ENCODE measurements around the gene PLEKHH1. TPM values are rescaled to one million over a fixed set of nuclear protein-coding genes. Genes with fewer than 3 reads are reported as not detected.

The PLEKHH1 gene
- total RNA-seq, 2 donors from 2014 or later, result 59.9 to 61.1 TPM

DNA sequence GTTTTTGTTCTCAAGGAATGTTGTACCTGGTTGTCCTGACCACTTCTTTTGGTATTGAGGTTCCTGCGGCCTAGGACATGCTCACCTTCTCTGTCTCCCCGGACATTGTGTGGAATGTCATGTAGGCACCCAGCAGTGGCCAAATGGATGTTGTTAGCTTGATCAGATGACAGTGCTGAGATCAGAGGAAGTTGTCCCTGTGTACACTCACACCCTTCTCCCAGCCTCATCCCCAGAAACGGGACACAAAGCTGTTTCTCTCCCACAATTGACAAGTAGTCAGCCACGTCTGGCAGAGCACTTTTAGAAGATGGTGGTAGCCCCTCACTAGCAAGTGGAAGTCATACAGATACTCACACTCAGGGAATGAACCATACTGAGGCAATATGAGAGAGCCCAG, 3.0 kb downstream of the PLEKHH1 start:
- H3K27ac Mint-ChIP-seq, result no peak overlapping the region
- H3K27ac ChIP-seq (ENCODE audit: low read depth, low read length), result no peak overlapping the region
- H3K4me1 Mint-ChIP-seq, result peaks cover 18% of the 10 kb centered on the region
- H3K9me3 ChIP-seq (ENCODE audit: control insufficient read depth, low read length), result no peaks in the 10 kb centered on the region
- no peaks in the 10 kb centered on the region for H3K4me1 ChIP-seq (ENCODE audit: control insufficient read depth, insufficient read depth, low read length)
- WGBS, 2 experiments (ENCODE audit: insufficient coverage in 1 of 2, insufficient read length in 1 of 2), result 85% methylated on average over 3 to 4 of the region's 4 CpGs
- H3K9me3 Mint-ChIP-seq, result no peaks in the 10 kb centered on the region
- TF ChIP-seq, protein P1, sequence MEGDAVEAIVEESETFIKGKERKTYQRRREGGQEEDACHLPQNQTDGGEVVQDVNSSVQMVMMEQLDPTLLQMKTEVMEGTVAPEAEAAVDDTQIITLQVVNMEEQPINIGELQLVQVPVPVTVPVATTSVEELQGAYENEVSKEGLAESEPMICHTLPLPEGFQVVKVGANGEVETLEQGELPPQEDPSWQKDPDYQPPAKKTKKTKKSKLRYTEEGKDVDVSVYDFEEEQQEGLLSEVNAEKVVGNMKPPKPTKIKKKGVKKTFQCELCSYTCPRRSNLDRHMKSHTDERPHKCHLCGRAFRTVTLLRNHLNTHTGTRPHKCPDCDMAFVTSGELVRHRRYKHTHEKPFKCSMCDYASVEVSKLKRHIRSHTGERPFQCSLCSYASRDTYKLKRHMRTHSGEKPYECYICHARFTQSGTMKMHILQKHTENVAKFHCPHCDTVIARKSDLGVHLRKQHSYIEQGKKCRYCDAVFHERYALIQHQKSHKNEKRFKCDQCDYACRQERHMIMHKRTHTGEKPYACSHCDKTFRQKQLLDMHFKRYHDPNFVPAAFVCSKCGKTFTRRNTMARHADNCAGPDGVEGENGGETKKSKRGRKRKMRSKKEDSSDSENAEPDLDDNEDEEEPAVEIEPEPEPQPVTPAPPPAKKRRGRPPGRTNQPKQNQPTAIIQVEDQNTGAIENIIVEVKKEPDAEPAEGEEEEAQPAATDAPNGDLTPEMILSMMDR (conservative IDR thresholded peaks at IDR 0.05), result no peak
- no peak overlapping the region for H3K4me3 Mint-ChIP-seq
- H3K36me3 ChIP-seq (ENCODE audit: control insufficient read depth, insufficient read depth, low read length), result no peaks in the 10 kb centered on the region
- H3K27me3 Mint-ChIP-seq (ENCODE audit: insufficient read depth), result no peaks in the 10 kb centered on the region
- H3K9ac ChIP-seq (ENCODE audit: extremely low read depth, low read length, poor library complexity, severe bottlenecking), result no peak overlapping the region
- peak; percentile 23 for DNase-seq
- no peaks in the 10 kb centered on the region for H3K27me3 ChIP-seq (ENCODE audit: control insufficient read depth, insufficient read depth, low read length, poor library complexity, severe bottlenecking)
- no peak overlapping the region for H3K4me3 ChIP-seq (ENCODE audit: low read length)
- no peaks in the 10 kb centered on the region for H3K36me3 Mint-ChIP-seq (ENCODE audit: low read depth)

DNA sequence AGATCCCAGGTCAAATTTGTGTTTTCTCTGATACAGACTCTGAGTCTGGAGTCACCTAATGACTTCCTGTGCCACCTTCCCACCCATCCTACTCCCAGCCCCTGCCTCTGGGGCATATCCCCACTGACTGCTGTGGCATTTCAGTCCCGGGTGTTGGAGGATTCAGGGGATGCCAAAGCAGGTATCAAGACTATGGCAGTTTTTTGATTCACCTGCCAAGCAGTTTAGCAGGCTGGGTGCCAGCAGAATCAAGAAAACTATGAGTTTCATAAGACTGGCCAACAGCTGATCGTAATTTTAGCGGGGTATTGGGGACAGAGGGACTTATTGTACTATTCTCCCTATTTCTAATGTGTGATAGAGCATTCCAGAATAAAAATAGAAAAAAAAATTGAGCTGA, 4.6 kb downstream of the PLEKHH1 start:
- WGBS, 2 experiments (ENCODE audit: insufficient coverage in 1 of 2, insufficient read length in 1 of 2), result 90 to 97% methylated on average over 3 of the region's 3 CpGs
- H3K4me3 Mint-ChIP-seq, result no peak overlapping the region
- Histone ChIP-seq H3K36me3 (ENCODE audit: control insufficient read depth, insufficient read depth, low read length) (no peaks in the 10 kb centered on the region), H3K9me3 (ENCODE audit: control insufficient read depth, low read length) (no peaks in the 10 kb centered on the region), H3K27ac (ENCODE audit: low read depth, low read length) (no peak overlapping the region), H3K4me3 (ENCODE audit: low read length) (no peak overlapping the region), H3K27me3 (ENCODE audit: control insufficient read depth, insufficient read depth, low read length, poor library complexity, severe bottlenecking) (no peaks in the 10 kb centered on the region), H3K4me1 (ENCODE audit: control insufficient read depth, insufficient read depth, low read length) (no peaks in the 10 kb centered on the region), H3K9ac (ENCODE audit: extremely low read depth, low read length, poor library complexity, severe bottlenecking) (no peak overlapping the region)
- H3K9me3 Mint-ChIP-seq, result no peaks in the 10 kb centered on the region
- peaks cover 25% of the 10 kb centered on the region for H3K4me1 Mint-ChIP-seq
- no peak overlapping the region for H3K27ac Mint-ChIP-seq
- H3K36me3 Mint-ChIP-seq (ENCODE audit: low read depth), result peaks cover 4% of the 10 kb centered on the region
- TF ChIP-seq, protein P1 (conservative IDR thresholded peaks at IDR 0.05), result no peak
- DNase-seq, result no peak
- no peaks in the 10 kb centered on the region for H3K27me3 Mint-ChIP-seq (ENCODE audit: insufficient read depth)

DNA sequence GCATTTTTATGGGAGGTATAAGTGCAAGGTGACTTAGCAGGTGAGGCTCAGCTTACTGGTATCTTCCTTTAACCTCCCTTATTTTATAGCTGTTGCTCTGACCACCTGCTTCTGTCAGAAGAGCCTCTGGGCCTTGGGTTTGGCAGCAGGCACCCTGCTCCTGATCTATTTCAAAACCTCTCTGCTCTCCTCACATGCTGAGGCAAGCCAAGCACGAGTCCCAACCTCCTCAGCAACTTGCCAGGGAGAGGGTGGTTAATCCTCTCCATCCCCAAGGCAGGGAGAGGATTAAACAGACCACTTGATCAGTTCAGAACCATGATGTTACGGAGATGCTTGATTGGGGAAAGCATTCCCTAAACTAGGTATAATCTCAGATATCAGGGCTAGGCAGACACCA, 5.4 kb downstream of the PLEKHH1 start:
- no peak overlapping the region for H3K4me3 ChIP-seq (ENCODE audit: low read length)
- H3K36me3 ChIP-seq (ENCODE audit: control insufficient read depth, insufficient read depth, low read length), result peaks cover 4% of the 10 kb centered on the region
- TF ChIP-seq, protein P1 (conservative IDR thresholded peaks at IDR 0.05), result no peak
- Mint-ChIP-seq H3K9me3 (no peaks in the 10 kb centered on the region), H3K36me3 (ENCODE audit: low read depth) (peaks cover 11% of the 10 kb centered on the region), H3K27me3 (ENCODE audit: insufficient read depth) (no peaks in the 10 kb centered on the region), H3K27ac (no peak overlapping the region), H3K4me3 (no peak overlapping the region), H3K4me1 (peaks cover 25% of the 10 kb centered on the region)
- H3K27me3 ChIP-seq (ENCODE audit: control insufficient read depth, insufficient read depth, low read length, poor library complexity, severe bottlenecking), result no peaks in the 10 kb centered on the region
- H3K9ac ChIP-seq (ENCODE audit: extremely low read depth, low read length, poor library complexity, severe bottlenecking), result no peak overlapping the region
- H3K9me3 ChIP-seq (ENCODE audit: control insufficient read depth, low read length), result no peaks in the 10 kb centered on the region
- WGBS, 2 experiments (ENCODE audit: insufficient coverage in 1 of 2, insufficient read length in 1 of 2), result 82 to 85% methylated on average over 2 of the region's 2 CpGs
- no peak for DNase-seq
- peak overlapping the region; percentile 34 for H3K27ac ChIP-seq (ENCODE audit: low read depth, low read length)
- no peaks in the 10 kb centered on the region for H3K4me1 ChIP-seq (ENCODE audit: control insufficient read depth, insufficient read depth, low read length)
